Thoracic aorta (tissue), 2 donors: ENCODE data around the gene SLC2A5. TPM values are rescaled to one million over a fixed set of nuclear protein-coding genes. Genes with fewer than 3 reads are reported as not detected.

ENCODE experiments used
- ATAC-seq: fragments of 150-250 bp; one replicate; pipeline ENCODE4 v1.8.0; 2017; ENCODE audit warnings: low read depth; ENCODE audit not compliant: insufficient number of reproducible peaks, low FRiP score
- DNase-seq: peaks from one replicate; pipeline ENCODE4 v3.0.0-alpha.2; 2020; ENCODE audit warnings: low spot score
- H3K27ac ChIP-seq, 2 donors: fragments of 200-600 bp; sonication (generic); 1 replicate in 1 of 2; 2 replicates in 1 of 2; pipeline ENCODE4 v1.5.1; 2016; ENCODE audit warnings: mild to moderate bottlenecking in 2 of 2, moderate library complexity in 2 of 2
- H3K27me3 ChIP-seq: fragments of 200-600 bp; sonication (generic); replicated peaks from 2 replicates; pipeline ENCODE4 v1.6.0; 2016; ENCODE audit warnings: mild to moderate bottlenecking; ENCODE audit not compliant: insufficient read depth
- H3K36me3 ChIP-seq: fragments of 200-600 bp; sonication (generic); one replicate; pipeline ENCODE4 v1.5.1; 2016
- H3K4me1 ChIP-seq, 2 donors: fragments of 200-600 bp; sonication (generic); 1 replicate in 1 of 2; 2 replicates in 1 of 2; pipeline versions ENCODE4 v1.5.1 to v1.6.0; 2016; ENCODE audit warnings: low read depth in 2 of 2, mild to moderate bottlenecking in 1 of 2; ENCODE audit not compliant: control insufficient read depth in 1 of 2
- H3K4me3 ChIP-seq: fragments of 200-600 bp; sonication (generic); 2 replicates; pipeline ENCODE4 v1.5.1; 2016; ENCODE audit warnings: mild to moderate bottlenecking
- H3K9me3 ChIP-seq: fragments of 200-600 bp; sonication (generic); 2 replicates; pipeline ENCODE4 v1.5.1; 2016
- CTCF ChIP-seq: fragments of 200-600 bp; sonication (generic); IDR thresholded peaks from one replicate; pipeline ENCODE4 v1.5.1; 2019; ENCODE audit warnings: antibody characterized with exemption
- total RNA-seq, 2 donors: library from RNA; depleted of rRNA; stranded (reverse); fragments of >200 nt; gene quantifications; one replicate each; pipeline versions ENCODE4 v1.1.0 to v1.2.3, GENCODE V29; 2016

Gene SLC2A5
- total RNA-seq, 2 donors from 2014 or later: 3.9 to 14.7 TPM

- H3K27me3 ChIP-seq: no peaks in the 10 kb centered on the region
- no peaks in the 10 kb centered on the region for H3K36me3 ChIP-seq
- ATAC-seq (no peak), DNase-seq (no peak)
- no peak overlapping the region for H3K4me3 ChIP-seq
- no peak overlapping the region for H3K27ac ChIP-seq
- H3K9me3 ChIP-seq: no peaks in the 10 kb centered on the region
- no peaks in the 10 kb centered on the region for H3K4me1 ChIP-seq
- TF ChIP-seq CTCF: no peak
These were observed 8.7 kb upstream of the SLC2A5 start for GRCh38 chr1:9078015-9078751.

GRCh38 chr1:9075022-9075421 lies 5.6 kb upstream of the SLC2A5 start:
- Histone ChIP-seq H3K27me3 (no peaks in the 10 kb centered on the region), H3K4me3 (no peak overlapping the region), H3K27ac (no peak overlapping the region), H3K36me3 (no peaks in the 10 kb centered on the region), H3K4me1 (peaks cover 0 to 3% of the 10 kb centered on the region in 2 donors), H3K9me3 (no peaks in the 10 kb centered on the region)
- DNase-seq: no peak
- no peak for TF ChIP-seq CTCF
- ATAC-seq: no peak

- no peaks in the 10 kb centered on the region for H3K9me3 ChIP-seq
- H3K4me3 ChIP-seq: no peak overlapping the region
- H3K27ac ChIP-seq: no peak overlapping the region
- no peaks in the 10 kb centered on the region for H3K36me3 ChIP-seq
- DNase-seq (no peak), ATAC-seq (no peak)
- H3K27me3 ChIP-seq: no peaks in the 10 kb centered on the region
- peaks cover 12 to 17% of the 10 kb centered on the region in 2 donors for H3K4me1 ChIP-seq
- TF ChIP-seq CTCF: no peak
These were observed 3.7 kb upstream of the SLC2A5 start for GRCh38 chr1:9073143-9073542.

GRCh38 chr1:9071554-9072235 lies 2.3 kb upstream of the SLC2A5 start:
- no peak for TF ChIP-seq CTCF
- Histone ChIP-seq H3K4me1 (peaks cover 12 to 17% of the 10 kb centered on the region in 2 donors), H3K36me3 (no peaks in the 10 kb centered on the region), H3K27me3 (no peaks in the 10 kb centered on the region), H3K27ac (no peak overlapping the region), H3K4me3 (no peak overlapping the region), H3K9me3 (no peaks in the 10 kb centered on the region)
- no peak for DNase-seq
- ATAC-seq: no peak

GRCh38 chr1:9070486-9070885 lies 1.1 kb upstream of the SLC2A5 start:
- Histone ChIP-seq H3K4me3 (no peak overlapping the region), H3K36me3 (no peaks in the 10 kb centered on the region), H3K27me3 (no peaks in the 10 kb centered on the region), H3K27ac (no peak overlapping the region), H3K9me3 (no peaks in the 10 kb centered on the region), H3K4me1 (peaks cover 12 to 17% of the 10 kb centered on the region in 2 donors)
- no peak for DNase-seq
- no peak for ATAC-seq
- TF ChIP-seq CTCF: no peak
